BE2C (cell line): ENCODE measurements around the gene PLSCR4.
A peak's percentile ranks its signal among the peaks of the same experiment; 100 is the strongest.

Source experiments
- DNase-seq: peaks from one replicate; pipeline ENCODE4 v3.0.0-alpha.2; 2020
- H3K27me3 ChIP-seq: fragments of 250-450 bp; sonication (Bioruptor Pico); 2 replicates; pipeline ENCODE4 v1.5.1; 2020; ENCODE audit warnings: mild to moderate bottlenecking
- H3K36me3 ChIP-seq: fragments of 250-450 bp; sonication (Bioruptor Pico); 2 replicates; pipeline ENCODE4 v1.5.1; 2020; ENCODE audit warnings: mild to moderate bottlenecking
- H3K4me1 ChIP-seq: fragments of 250-450 bp; sonication (Bioruptor Pico); 2 replicates; pipeline ENCODE4 v1.5.1; 2020
- H3K4me3 ChIP-seq: 2 replicates; pipeline ENCODE4 v1.5.1; 2011; ENCODE audit warnings: low read depth, low read length
- H3K9me3 ChIP-seq: fragments of 250-450 bp; sonication (Bioruptor Pico); 2 replicates; pipeline ENCODE4 v1.5.1; 2020
- TF ChIP-seq, protein P1 (sequence below): IDR thresholded peaks from 2 replicates; pipeline ENCODE4 v1.5.1; 2012; ENCODE audit warnings: mild to moderate bottlenecking, low read depth, low read length

PLSCR4 gene

DNA sequence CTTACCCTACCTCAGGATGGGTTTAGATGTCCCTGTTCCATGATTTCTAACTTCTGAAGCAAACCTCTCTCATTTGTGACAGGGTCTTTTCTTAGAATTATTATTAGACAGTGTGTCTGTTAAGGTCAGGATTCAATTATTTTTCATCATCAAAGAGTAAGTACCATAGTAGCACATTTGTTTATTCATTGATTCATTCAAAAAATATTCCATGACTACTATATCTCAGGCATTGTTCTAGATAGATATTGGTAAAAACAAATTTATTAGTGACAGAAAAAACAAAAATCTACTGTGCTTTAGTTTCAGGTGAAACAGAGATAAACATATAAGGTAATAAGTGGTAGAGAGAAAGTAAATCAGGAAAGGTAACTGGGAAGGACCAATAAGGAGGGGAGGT is 86.4 kb downstream of the PLSCR4 start:
- Histone ChIP-seq H3K27me3 (peaks cover 32% of the 10 kb centered on the region), H3K9me3 (no peaks in the 10 kb centered on the region), H3K36me3 (no peaks in the 10 kb centered on the region), H3K4me3 (no peak overlapping the region), H3K4me1 (no peaks in the 10 kb centered on the region)
- DNase-seq, result no peak
- TF ChIP-seq, protein P1, sequence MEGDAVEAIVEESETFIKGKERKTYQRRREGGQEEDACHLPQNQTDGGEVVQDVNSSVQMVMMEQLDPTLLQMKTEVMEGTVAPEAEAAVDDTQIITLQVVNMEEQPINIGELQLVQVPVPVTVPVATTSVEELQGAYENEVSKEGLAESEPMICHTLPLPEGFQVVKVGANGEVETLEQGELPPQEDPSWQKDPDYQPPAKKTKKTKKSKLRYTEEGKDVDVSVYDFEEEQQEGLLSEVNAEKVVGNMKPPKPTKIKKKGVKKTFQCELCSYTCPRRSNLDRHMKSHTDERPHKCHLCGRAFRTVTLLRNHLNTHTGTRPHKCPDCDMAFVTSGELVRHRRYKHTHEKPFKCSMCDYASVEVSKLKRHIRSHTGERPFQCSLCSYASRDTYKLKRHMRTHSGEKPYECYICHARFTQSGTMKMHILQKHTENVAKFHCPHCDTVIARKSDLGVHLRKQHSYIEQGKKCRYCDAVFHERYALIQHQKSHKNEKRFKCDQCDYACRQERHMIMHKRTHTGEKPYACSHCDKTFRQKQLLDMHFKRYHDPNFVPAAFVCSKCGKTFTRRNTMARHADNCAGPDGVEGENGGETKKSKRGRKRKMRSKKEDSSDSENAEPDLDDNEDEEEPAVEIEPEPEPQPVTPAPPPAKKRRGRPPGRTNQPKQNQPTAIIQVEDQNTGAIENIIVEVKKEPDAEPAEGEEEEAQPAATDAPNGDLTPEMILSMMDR, result no peak

DNA sequence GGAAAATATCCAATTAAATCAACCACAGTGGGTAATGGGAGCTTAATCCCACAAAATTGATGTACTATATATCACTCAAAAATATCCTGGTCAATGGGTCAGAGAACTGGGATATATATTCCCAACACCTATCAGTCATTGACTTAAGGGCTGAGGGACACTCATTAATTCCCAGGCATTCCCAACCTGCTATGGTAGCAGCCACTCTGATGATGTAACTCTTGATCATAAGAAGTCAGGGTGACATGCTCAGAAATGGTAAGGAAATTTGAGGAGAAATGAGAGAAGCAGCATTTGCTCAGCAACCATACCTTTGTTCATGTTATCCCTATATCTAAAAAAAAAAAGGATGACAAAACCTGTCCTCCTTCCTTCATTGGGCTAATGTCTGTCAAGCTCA is 86.8 kb downstream of the PLSCR4 start:
- TF ChIP-seq, protein P1, result no peak
- DNase-seq, result no peak
- H3K27me3 ChIP-seq, result peaks cover 35% of the 10 kb centered on the region
- no peaks in the 10 kb centered on the region for H3K4me1 ChIP-seq
- H3K4me3 ChIP-seq, result no peak overlapping the region
- no peaks in the 10 kb centered on the region for H3K36me3 ChIP-seq
- H3K9me3 ChIP-seq, result no peaks in the 10 kb centered on the region

DNA sequence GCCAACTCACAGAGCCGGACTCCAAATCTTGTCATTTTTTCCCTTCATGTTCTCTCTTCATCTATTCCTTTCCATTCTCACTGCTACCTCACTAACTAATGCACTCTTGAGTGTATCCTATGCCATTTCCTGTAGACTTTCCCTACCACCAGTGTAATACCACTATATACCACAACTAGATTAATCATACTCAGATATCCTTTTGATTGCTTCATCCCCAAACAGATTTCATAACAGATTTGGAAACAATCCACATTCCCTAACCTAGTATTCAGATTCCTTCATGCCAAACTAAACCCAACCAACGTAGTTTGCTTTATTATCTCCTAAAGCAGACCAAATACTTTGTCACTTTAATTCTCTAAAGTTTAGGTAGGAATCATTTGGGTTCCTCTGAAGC is 87.3 kb downstream of the PLSCR4 start:
- Histone ChIP-seq H3K9me3 (no peaks in the 10 kb centered on the region), H3K36me3 (no peaks in the 10 kb centered on the region), H3K4me3 (no peak overlapping the region), H3K4me1 (no peaks in the 10 kb centered on the region), H3K27me3 (peaks cover 40% of the 10 kb centered on the region)
- TF ChIP-seq, protein P1, result no peak
- no peak for DNase-seq

DNA sequence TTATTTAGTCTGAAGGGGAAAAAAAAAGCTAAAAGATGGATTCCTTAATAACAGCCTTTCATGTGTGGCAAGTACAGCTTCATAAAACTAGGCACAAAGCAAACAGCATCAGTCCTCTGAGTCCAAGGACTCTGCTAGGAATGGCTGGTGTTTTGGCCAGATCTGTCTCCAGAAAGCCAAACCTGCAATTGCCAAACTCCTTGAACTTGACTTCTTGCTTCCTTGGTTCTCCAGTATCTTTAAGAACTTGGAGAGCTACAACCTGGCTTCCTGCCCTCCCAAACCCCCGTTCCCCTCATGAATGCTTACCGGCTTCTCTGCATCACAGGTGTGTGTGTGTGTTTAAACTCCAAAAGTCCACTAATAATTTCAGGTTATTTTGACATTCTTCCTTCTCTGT is 88.3 kb downstream of the PLSCR4 start:
- Histone ChIP-seq H3K27me3 (peaks cover 48% of the 10 kb centered on the region), H3K36me3 (no peaks in the 10 kb centered on the region), H3K4me3 (no peak overlapping the region), H3K4me1 (no peaks in the 10 kb centered on the region), H3K9me3 (no peaks in the 10 kb centered on the region)
- TF ChIP-seq, protein P1, result no peak
- no peak for DNase-seq

DNA sequence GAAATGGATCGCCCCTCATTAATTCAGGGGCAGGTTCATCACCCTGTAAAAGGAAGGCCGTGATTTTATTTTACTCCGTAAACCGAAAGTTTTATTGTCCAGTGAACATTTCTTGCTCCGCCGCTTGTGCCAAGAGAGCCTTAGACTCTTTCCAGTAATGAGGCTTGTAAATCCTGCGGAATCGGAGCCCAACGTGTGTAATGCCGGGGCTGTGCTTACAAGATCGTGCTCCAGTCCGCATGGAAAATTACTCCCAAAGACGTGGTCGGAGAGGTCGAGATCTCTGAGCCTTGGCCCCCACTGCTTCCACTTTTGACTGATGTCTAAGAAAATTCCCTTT is 89.3 kb downstream of the PLSCR4 start:
- H3K9me3 ChIP-seq, result no peaks in the 10 kb centered on the region
- H3K27me3 ChIP-seq, result peaks cover 50% of the 10 kb centered on the region
- no peaks in the 10 kb centered on the region for H3K36me3 ChIP-seq
- peak overlapping the region; percentile 41 for H3K4me3 ChIP-seq
- TF ChIP-seq, protein P1, result no peak
- DNase-seq, result no peak
- H3K4me1 ChIP-seq, result no peaks in the 10 kb centered on the region

DNA sequence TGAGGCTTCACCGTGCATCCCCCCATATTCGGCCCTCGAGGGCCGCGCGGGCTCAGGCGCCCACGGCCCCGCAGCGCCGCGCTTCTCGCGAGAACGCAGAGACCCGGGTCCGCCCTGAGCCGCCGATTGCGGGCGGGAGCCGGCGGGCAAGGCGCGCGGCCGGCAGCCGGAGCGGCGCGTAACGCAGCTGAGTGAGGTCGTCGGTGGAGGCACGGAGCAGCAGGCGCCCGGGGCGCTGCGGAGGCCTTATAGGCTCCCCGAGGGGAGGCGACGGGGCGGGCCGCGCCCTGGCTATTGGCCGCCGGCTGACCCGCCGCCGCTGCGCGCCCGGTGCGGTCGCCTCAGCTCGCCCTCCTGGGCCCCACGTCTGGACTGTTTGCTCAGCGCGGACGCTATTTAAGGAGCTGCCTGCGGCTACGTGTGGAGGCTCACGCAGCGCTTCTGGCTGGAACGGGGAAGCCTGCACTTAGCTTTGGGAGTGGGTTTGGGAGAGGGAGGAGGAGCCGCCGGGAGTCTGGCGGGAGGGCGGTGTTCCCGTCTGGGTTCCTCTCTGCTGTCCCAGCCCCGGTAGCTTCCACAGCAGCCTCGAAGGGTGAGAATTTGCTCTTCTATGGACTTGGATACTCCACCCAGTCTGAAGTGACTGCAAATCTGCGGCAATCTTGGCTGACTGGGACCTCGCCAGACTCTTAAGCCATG is 89.8 kb downstream of the PLSCR4 start, which contains the start of gene PLOD2:
TSS of gene PLOD2 (minus strand) at position 221 of the 699 bp plus-strand sequence. CDS start at position 26, 195 bp downstream.
- Histone ChIP-seq H3K36me3 (no peaks in the 10 kb centered on the region), H3K9me3 (no peaks in the 10 kb centered on the region), H3K27me3 (peaks cover 50% of the 10 kb centered on the region), H3K4me3 (peak within 1 kb of the TSS; percentile 41), H3K4me1 (no peaks in the 10 kb centered on the region)
- TF ChIP-seq, protein P1, result no peak
- DNase-seq, result peak; percentile 43
